Endothelial cell of umbilical vein (primary cell): ENCODE results near the gene GMPPA. TPM values are rescaled to one million over a fixed set of nuclear protein-coding genes. Genes with fewer than 3 reads are reported as not detected.

Source experiments
- BruUV-seq: library from RNA; stranded (reverse); fragments of 400-500 nt; replicated peaks from 2 replicates; lab custom pipeline; 2021; lab: Mats Ljungman, UMichigan
- CTCF ChIA-PET: fragments of 300-600, 350-600 bp; sonication (Branson Sonifier 250); formaldehyde crosslinking; loops from one replicate; lab custom pipeline; 2021; ENCODE audit warnings: antibody characterized with exemption, inconsistent platforms; lab: Charles Lee
- POLR2A ChIA-PET: fragments of 300-600, 350-600 bp; sonication (Branson Sonifier 250); formaldehyde crosslinking; loops from one replicate; lab custom pipeline; 2021; ENCODE audit warnings: antibody characterized with exemption, inconsistent platforms; lab: Charles Lee
- DNase-seq: peaks from one replicate; pipeline ENCODE4 v3.0.0-alpha.2; 2011; ENCODE audit warnings: low read depth, low spot score
- FAIRE-seq: peaks from 2 replicates; lab custom pipeline; 2011; peaks lifted over from hg19 to GRCh38; lab: Jason Lieb, UNC
- H2AFZ ChIP-seq: 2 replicates; pipeline ENCODE4 v1.6.0; 2012; ENCODE audit warnings: low read depth, low read length, control low read depth, inconsistent platforms
- H3K27ac ChIP-seq: 2 replicates; pipeline ENCODE4 v1.5.1; 2011; ENCODE audit warnings: low read depth, mild to moderate bottlenecking, control low read depth, low read length, moderate library complexity; ENCODE audit not compliant: insufficient read depth
- H3K27me3 ChIP-seq, 2 experiments: 2 replicates each; pipeline versions ENCODE4 v1.6.0 to v1.6.1; 2011; ENCODE audit warnings: low read length in 2 of 2, mixed read lengths in 1 of 2; ENCODE audit not compliant: control insufficient read depth in 2 of 2, insufficient read depth in 2 of 2
- H3K36me3 ChIP-seq, 2 experiments: 2 replicates in 1 of 2; 3 replicates in 1 of 2; pipeline ENCODE4 v1.5.1; 2011; ENCODE audit warnings: low read length in 2 of 2, mild to moderate bottlenecking in 1 of 2, moderate library complexity in 1 of 2; ENCODE audit not compliant: control insufficient read depth in 2 of 2, insufficient read depth in 2 of 2; ENCODE audit errors: extremely low read depth in 1 of 2
- H3K4me1 ChIP-seq: 3 replicates; pipeline ENCODE4 v1.5.1; 2011; ENCODE audit warnings: mild to moderate bottlenecking, low read length; ENCODE audit not compliant: control insufficient read depth, insufficient read depth; ENCODE audit errors: extremely low read depth
- H3K4me2 ChIP-seq: 2 replicates; pipeline ENCODE4 v1.6.1; 2011; ENCODE audit warnings: low read length, control low read depth, mixed read lengths; ENCODE audit not compliant: insufficient read depth
- H3K4me3 ChIP-seq, 3 experiments: fragments of 200-600 bp in 1 of 3; sonication (generic), shearing (Covaris generic) in 1 of 3; replicated peaks in 1 of 3; 2 replicates each; pipeline ENCODE4 v1.5.1; 2011 to 2016; ENCODE audit warnings: control low read depth in 3 of 3, low read length in 3 of 3, mild to moderate bottlenecking in 2 of 3, inconsistent platforms in 1 of 3, low read depth in 1 of 3, moderate library complexity in 1 of 3; ENCODE audit not compliant: insufficient read depth in 1 of 3
- H3K79me2 ChIP-seq: 2 replicates; pipeline ENCODE4 v1.6.0; 2012; ENCODE audit warnings: low read length, inconsistent platforms; ENCODE audit not compliant: control insufficient read depth, insufficient read depth
- H3K9ac ChIP-seq: replicated peaks from 2 replicates; pipeline ENCODE3; 2011; ENCODE audit warnings: low read length, control low read depth; ENCODE audit not compliant: insufficient read depth; ENCODE audit errors: extremely low read depth
- H3K9me1 ChIP-seq: replicated peaks from 3 replicates; pipeline ENCODE4 v1.6.0; 2011; ENCODE audit warnings: mild to moderate bottlenecking, low read length; ENCODE audit not compliant: control insufficient read depth, insufficient read depth; ENCODE audit errors: extremely low read depth
- H3K9me3 ChIP-seq: replicated peaks from 2 replicates; pipeline ENCODE4 v1.5.1; 2012; ENCODE audit warnings: low read length, inconsistent platforms; ENCODE audit not compliant: control insufficient read depth, insufficient read depth
- H4K20me1 ChIP-seq: replicated peaks from 2 replicates; pipeline ENCODE3; 2011; ENCODE audit warnings: mild to moderate bottlenecking, low read length; ENCODE audit not compliant: control insufficient read depth, insufficient read depth; ENCODE audit errors: extremely low read depth
- CTCF ChIP-seq, 2 donors: IDR thresholded peaks; 1 replicate in 1 of 2; 2 replicates in 1 of 2; pipeline ENCODE4 v1.5.1; 2011; ENCODE audit warnings: low read length in 2 of 2, mild to moderate bottlenecking in 2 of 2, moderate library complexity in 2 of 2, control low read depth in 1 of 2, inconsistent platforms in 1 of 2, low read depth in 1 of 2; ENCODE audit not compliant: insufficient read depth in 1 of 2; ENCODE audit errors: extremely low read depth in 1 of 2
- EZH2 ChIP-seq: IDR thresholded peaks from 2 replicates; pipeline ENCODE4 v1.6.1; 2012; ENCODE audit warnings: borderline replicate concordance, low read depth, mild to moderate bottlenecking, moderate library complexity, low read length, inconsistent platforms; ENCODE audit not compliant: severe bottlenecking
- FOS ChIP-seq: IDR thresholded peaks from 2 replicates; pipeline ENCODE4 v1.6.1; 2011; ENCODE audit warnings: mild to moderate bottlenecking, low read length, moderate library complexity, borderline replicate concordance; ENCODE audit not compliant: insufficient read depth
- GATA2 ChIP-seq: IDR thresholded peaks from 2 replicates; pipeline ENCODE4 v1.7.0; 2011; ENCODE audit warnings: low read depth, mild to moderate bottlenecking, moderate library complexity, mixed read lengths, low read length; ENCODE audit not compliant: insufficient read length, insufficient read depth
- JUN ChIP-seq: IDR thresholded peaks from 2 replicates; pipeline ENCODE4 v1.6.1; 2011; ENCODE audit warnings: borderline replicate concordance, low read depth; ENCODE audit not compliant: insufficient read length, insufficient read depth
- MAX ChIP-seq: IDR thresholded peaks from 2 replicates; pipeline ENCODE4 v1.6.1; 2011; ENCODE audit not compliant: insufficient read depth, insufficient read length
- MYC ChIP-seq: IDR thresholded peaks from one replicate; pipeline ENCODE4 v1.6.1; 2011; ENCODE audit warnings: mild to moderate bottlenecking, low read depth, low read length
- POLR2A ChIP-seq: IDR thresholded peaks from 2 replicates; pipeline ENCODE4 v1.6.1; 2012; ENCODE audit warnings: low read depth, mild to moderate bottlenecking, control low read depth, low read length
- POLR2AphosphoS5 ChIP-seq: IDR thresholded peaks from 2 replicates; pipeline ENCODE4 v1.6.1; 2012; ENCODE audit warnings: low read depth, mild to moderate bottlenecking, control low read depth, low read length, moderate library complexity; ENCODE audit not compliant: insufficient read depth
- dilution Hi-C: fragments of 300-500 bp; cut with MboI; formaldehyde crosslinking; loops from one replicate; pipeline ENCODE4 v1.15.0; 2019; ENCODE audit warnings: low sequenced_read_pairs; ENCODE audit not compliant: extremely low pct_ligation_motif_present
- intact Hi-C: fragments of 100-400 bp; cut with micrococcal nuclease; formaldehyde crosslinking; loops from one replicate; pipeline ENCODE4 v1.10.0; 2022
- polyA plus RNA-seq, 4 experiments: library from polyadenylated mRNA; depleted of rRNA in 3 of 4; stranded (reverse) in 3 of 4; unstranded in 1 of 4; fragments of >200 nt; gene quantifications; 2 replicates each; pipeline versions ENCODE4 v1.2.1 to v1.2.3, GENCODE V29; 2011 to 2012; ENCODE audit warnings: missing spikeins in 1 of 4
- total RNA-seq: library from RNA; stranded (reverse); gene quantifications from 2 replicates; pipeline ENCODE4 v1.2.3, GENCODE V29; 2021

GMPPA gene
- total and polyA plus RNA-seq, 2 donors (not counting 3 experiments of a cell fraction or from before 2014, with no cell fraction given) = 39.1 to 104 TPM

DNA sequence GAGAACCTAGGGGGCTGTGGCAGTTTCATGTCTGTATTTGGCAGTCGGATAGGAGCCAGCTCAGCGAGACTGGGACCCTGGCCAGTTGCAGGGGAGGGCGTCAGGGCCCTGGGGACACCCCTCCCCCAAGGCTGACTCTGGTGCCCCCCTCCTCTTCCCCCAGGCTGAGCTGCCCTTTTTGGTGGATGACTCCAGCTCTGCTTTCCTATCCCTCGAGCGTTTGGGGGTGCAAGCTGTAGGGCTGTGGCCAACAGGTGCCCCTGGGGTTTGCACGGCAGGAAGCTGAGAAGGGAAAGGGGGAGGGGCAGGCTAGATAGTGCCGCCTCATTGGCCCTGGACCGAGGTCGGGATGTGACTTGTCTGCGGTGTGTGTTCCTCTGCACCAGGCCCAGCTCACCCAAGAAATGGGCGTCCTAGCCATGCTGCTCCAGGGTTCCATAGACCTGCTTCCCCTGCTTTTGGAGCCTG lies 37.6 kb upstream of the GMPPA start:
- dilution Hi-C loops = no loop called here
- DNase-seq (no peak), FAIRE-seq (no peak)
- no peak overlapping the region for H3K27ac ChIP-seq
- no peaks in the 10 kb centered on the region for H3K4me1 ChIP-seq
- no peaks in the 10 kb centered on the region for H4K20me1 ChIP-seq
- no peak overlapping the region for H3K4me2 ChIP-seq
- CTCF ChIA-PET = interaction anchor here (1.5 to 2.1 kb wide), 5 partner anchors 14 to 69 kb away, joined by 3 to 25 read pairs (median 5); a partner anchor contains a TSS
- BruUV-seq = no TSS peak
- H3K27me3 ChIP-seq = no peaks in the 10 kb centered on the region
- H3K9ac ChIP-seq = no peak overlapping the region
- no peak overlapping the region for H2AFZ ChIP-seq
- H3K9me3 ChIP-seq = no peaks in the 10 kb centered on the region
- H3K9me1 ChIP-seq = no peaks in the 10 kb centered on the region
- POLR2A ChIA-PET = no interaction called here
- H3K36me3 ChIP-seq = no peaks in the 10 kb centered on the region
- TF ChIP-seq EZH2 (no peak), JUN (no peak), CTCF (IDR thresholded peaks at IDR 0.05; ENCODE audit: extremely low read depth in 1 of 2, insufficient read depth in 1 of 2, low read depth in 1 of 2, low read length in 2 of 2) (no peak), FOS (no peak), MAX (no peak), MYC (no peak), GATA2 (no peak), POLR2A (no peak), POLR2AphosphoS5 (no peak)
- no peak overlapping the region for H3K4me3 ChIP-seq
- intact Hi-C loops = no loop called here
- H3K79me2 ChIP-seq = no peaks in the 10 kb centered on the region
